HUES64 (cell line): ENCODE measurements around the gene NLRP5.

Experiments used
- H3K27ac ChIP-seq: 2 replicates; pipeline ENCODE4 v1.7.0; 2013; ENCODE audit warnings: low read depth, low read length, inconsistent platforms
- H3K27me3 ChIP-seq: 2 replicates; pipeline ENCODE4 v1.6.1; 2013; ENCODE audit warnings: mild to moderate bottlenecking, low read length; ENCODE audit not compliant: insufficient read depth
- H3K36me3 ChIP-seq: 2 replicates; pipeline ENCODE4 v1.6.1; 2013; ENCODE audit warnings: mild to moderate bottlenecking, low read length; ENCODE audit not compliant: insufficient read depth
- H3K4me1 ChIP-seq: 2 replicates; pipeline ENCODE4 v1.6.1; 2013; ENCODE audit warnings: mild to moderate bottlenecking, low read length, moderate library complexity; ENCODE audit not compliant: insufficient read depth
- H3K4me3 ChIP-seq: 2 replicates; pipeline ENCODE4 v1.5.1; 2013; ENCODE audit warnings: mild to moderate bottlenecking, low read length, moderate library complexity
- H3K9ac ChIP-seq: 2 replicates; pipeline ENCODE4 v1.6.1; 2013; ENCODE audit warnings: mild to moderate bottlenecking, low read depth, low read length
- H3K9me3 ChIP-seq: 2 replicates; pipeline ENCODE4 v1.6.1; 2013; ENCODE audit warnings: low read depth, low read length; ENCODE audit not compliant: insufficient read depth
- WGBS: fragments of 150-250, 120-280 bp; methylation state at CpG from one replicate; pipeline ENCODE4 v1.1.7; 2013; ENCODE audit warnings: missing lambda C conversion rate; 5-methylcytosine and 5-hydroxymethylcytosine counted together

The NLRP5 gene

GRCh38 chr19:56076498-56076897 is 89.9 kb downstream of the NLRP5 start:
- H3K9ac ChIP-seq: no peak overlapping the region
- no peak overlapping the region for H3K4me3 ChIP-seq
- H3K27me3 ChIP-seq: peaks cover 2% of the 10 kb centered on the region; the same call in 1 of the 2 replicates
- 22% methylated on average over 5 of the region's 5 CpGs for WGBS
- H3K27ac ChIP-seq: no peak overlapping the region
- H3K4me1 ChIP-seq: no peaks in the 10 kb centered on the region; the same call in 1 of the 2 replicates
- H3K9me3 ChIP-seq: no peaks in the 10 kb centered on the region
- H3K36me3 ChIP-seq: no peaks in the 10 kb centered on the region

GRCh38 chr19:56079609-56080008 is 93.0 kb downstream of the NLRP5 start:
- H3K9me3 ChIP-seq: no peaks in the 10 kb centered on the region
- no peaks in the 10 kb centered on the region; the same call in 1 of the 2 replicates for H3K4me1 ChIP-seq
- 75% methylated on average over 6 of the region's 7 CpGs for WGBS
- no peak overlapping the region for H3K27ac ChIP-seq
- 0 out of 2 replicates have a peak, but pooled peaks cover 4% of the 10 kb centered on the region for H3K27me3 ChIP-seq
- no peak overlapping the region for H3K9ac ChIP-seq
- no peaks in the 10 kb centered on the region for H3K36me3 ChIP-seq
- H3K4me3 ChIP-seq: no peak overlapping the region

GRCh38 chr19:56080669-56081401 is 94.3 kb downstream of the NLRP5 start:
- H3K9me3 ChIP-seq: no peaks in the 10 kb centered on the region
- no peak overlapping the region for H3K9ac ChIP-seq

GRCh38 chr19:56083668-56084067 is 97.1 kb downstream of the NLRP5 start:
- H3K4me1 ChIP-seq: peaks cover 6% of the 10 kb centered on the region
- H3K27ac ChIP-seq: no peak overlapping the region
- H3K9me3 ChIP-seq: no peaks in the 10 kb centered on the region
- WGBS: 59% methylated on average over 5 of the region's 9 CpGs
- 0 out of 2 replicates have a peak, but pooled peaks cover 3% of the 10 kb centered on the region for H3K27me3 ChIP-seq
- peaks cover 9% of the 10 kb centered on the region; the same call in 1 of the 2 replicates for H3K36me3 ChIP-seq
- H3K9ac ChIP-seq: no peak overlapping the region
- H3K4me3 ChIP-seq: no peak overlapping the region

More at GRCh38 chr19:56080669-56081401, 94.3 kb downstream of the NLRP5 start:
- Histone ChIP-seq H3K4me3 (peak overlapping the region; percentile 55), H3K4me1 (peaks cover 6% of the 10 kb centered on the region), H3K27ac (no peak overlapping the region), H3K27me3 (0 out of 2 replicates have a peak, but pooled peaks cover 4% of the 10 kb centered on the region), H3K36me3 (peaks cover 6% of the 10 kb centered on the region; the same call in 1 of the 2 replicates)
- WGBS: 6% methylated on average over 36 of the region's 36 CpGs

- peak overlapping the region; percentile 24; the same call in 1 of the 2 replicates for H3K9ac ChIP-seq
- H3K4me3 ChIP-seq: no peak overlapping the region
- WGBS: 83% methylated on average over 18 of the region's 18 CpGs
- no peaks in the 10 kb centered on the region for H3K9me3 ChIP-seq
- 0 out of 2 replicates have a peak, but pooled peaks cover 3% of the 10 kb centered on the region for H3K27me3 ChIP-seq
- H3K27ac ChIP-seq: no peak overlapping the region; the same call in 1 of the 2 replicates
- H3K4me1 ChIP-seq: peaks cover 6% of the 10 kb centered on the region
- peaks cover 17% of the 10 kb centered on the region; the same call in 1 of the 2 replicates for H3K36me3 ChIP-seq
Measured at GRCh38 chr19:56084835-56085536, 98.4 kb downstream of the NLRP5 start.

- Histone ChIP-seq H3K9me3 (no peaks in the 10 kb centered on the region), H3K27me3 (0 out of 2 replicates have a peak, but pooled peaks cover 3% of the 10 kb centered on the region), H3K4me1 (peaks cover 6% of the 10 kb centered on the region), H3K27ac (no peak overlapping the region; the same call in 1 of the 2 replicates), H3K4me3 (no peak overlapping the region), H3K9ac (peak overlapping the region; percentile 24; the same call in 1 of the 2 replicates), H3K36me3 (peaks cover 18% of the 10 kb centered on the region; the same call in 1 of the 2 replicates)
- WGBS: 91% methylated on average over 10 of the region's 10 CpGs
Measured at GRCh38 chr19:56085571-56086275, 99.1 kb downstream of the NLRP5 start.

- Histone ChIP-seq H3K4me1 (peaks cover 8% of the 10 kb centered on the region), H3K27me3 (0 out of 2 replicates have a peak, but pooled peaks cover under 1% of the 10 kb centered on the region), H3K4me3 (no peak overlapping the region), H3K9me3 (no peaks in the 10 kb centered on the region), H3K36me3 (peaks cover 20% of the 10 kb centered on the region; the same call in 1 of the 2 replicates), H3K9ac (no peak overlapping the region), H3K27ac (no peak overlapping the region)
- 87% methylated on average over 49 of the region's 49 CpGs for WGBS
Measured at GRCh38 chr19:56086671-56087430, 100.3 kb downstream of the NLRP5 start.

- WGBS: 95% methylated on average over 102 of the region's 104 CpGs
- Histone ChIP-seq H3K27me3 (no peaks in the 10 kb centered on the region), H3K4me1 (peaks cover 11% of the 10 kb centered on the region), H3K4me3 (no peak overlapping the region), H3K9ac (no peak overlapping the region), H3K36me3 (peaks cover 20% of the 10 kb centered on the region), H3K9me3 (no peaks in the 10 kb centered on the region), H3K27ac (no peak overlapping the region)
Measured at GRCh38 chr19:56087647-56088496, 101.3 kb downstream of the NLRP5 start.

- 97% methylated on average over 66 of the region's 66 CpGs for WGBS
- no peak overlapping the region for H3K27ac ChIP-seq
- no peaks in the 10 kb centered on the region; the same call in 1 of the 2 replicates for H3K9me3 ChIP-seq
- peaks cover 11% of the 10 kb centered on the region for H3K4me1 ChIP-seq
- no peak overlapping the region for H3K9ac ChIP-seq
- no peak overlapping the region for H3K4me3 ChIP-seq
- H3K36me3 ChIP-seq: peaks cover 28% of the 10 kb centered on the region
- no peaks in the 10 kb centered on the region for H3K27me3 ChIP-seq
Measured at GRCh38 chr19:56088497-56089215, 102.1 kb downstream of the NLRP5 start.
